ENCODE results near the gene YPEL2.

- TF ChIP-seq POLR2AphosphoS5 (IDR thresholded peaks at IDR 0.05; ENCODE audit: insufficient read depth, low read depth, low read length) (no peak), CTCF (IDR thresholded peaks at IDR 0.05; ENCODE audit: extremely low read depth in 1 of 2, insufficient read depth in 1 of 2, low read depth in 1 of 2, low read length in 2 of 2) (no peak)
Measured at GRCh38 chr17:59420901-59421300, 89.4 kb downstream of the YPEL2 start.
